IMR-90 (cell line): ENCODE measurements around the gene LBP. TPM values are rescaled to one million over a fixed set of nuclear protein-coding genes. Genes with fewer than 3 reads are reported as not detected.
"Not testable (repeated sequence)": the region's sequence is repeated elsewhere in the genome, so short reads cannot be mapped to it uniquely, and the experiment has no call there.

Source experiments
- ATAC-seq: fragments of 200-7000 bp; cut with Tn5 transposase; 2 replicates; pipeline ENCODE4 v1.9.1; 2020; ENCODE audit warnings: low read depth, mild to moderate bottlenecking, moderate library complexity
- BruUV-seq: library from RNA; stranded (reverse); fragments of 400-500 nt; replicated peaks from 2 replicates; lab custom pipeline; 2021; lab: Mats Ljungman, UMichigan
- CTCF ChIA-PET: fragments of 300-600 bp; formaldehyde crosslinking; extraction: SDS; loops from one replicate; lab custom pipeline; 2021; ENCODE audit warnings: antibody characterized with exemption; lab: Yijun Ruan, JAX
- POLR2A ChIA-PET: fragments of 300-600 bp; sonication (Branson Sonifier 250); formaldehyde crosslinking; loops from one replicate; lab custom pipeline; 2022; ENCODE audit warnings: antibody characterized with exemption; ENCODE audit not compliant: unreplicated experiment; lab: Charles Lee
- DNase-seq: peaks from one replicate; pipeline ENCODE4 v3.0.0; 2013
- H2AFZ ChIP-seq: replicated peaks from 2 replicates; pipeline ENCODE3; 2013; ENCODE audit warnings: low read length, mild to moderate bottlenecking; ENCODE audit not compliant: poor library complexity
- H2AK5ac ChIP-seq: 2 replicates; pipeline ENCODE4 v1.6.1; 2013; ENCODE audit warnings: low read depth, low read length, inconsistent platforms
- H2AK9ac ChIP-seq: replicated peaks from 2 replicates; pipeline ENCODE3; 2013; ENCODE audit warnings: mild to moderate bottlenecking, low read depth, low read length, moderate library complexity; ENCODE audit not compliant: poor library complexity
- H2BK120ac ChIP-seq: 2 replicates; pipeline ENCODE4 v1.6.1; 2013; ENCODE audit warnings: low read depth, low read length, inconsistent platforms
- H2BK15ac ChIP-seq: 3 replicates; pipeline ENCODE4 v1.6.1; 2013; ENCODE audit warnings: low read depth, low read length, inconsistent platforms
- H2BK20ac ChIP-seq: 2 replicates; pipeline ENCODE4 v1.6.1; 2013; ENCODE audit warnings: low read depth, mild to moderate bottlenecking, inconsistent platforms, low read length, moderate library complexity
- H2BK5ac ChIP-seq: 2 replicates; pipeline ENCODE4 v1.6.1; 2013; ENCODE audit warnings: mild to moderate bottlenecking, low read depth, low read length, inconsistent platforms; ENCODE audit not compliant: poor library complexity, severe bottlenecking
- H3K14ac ChIP-seq: replicated peaks from 2 replicates; pipeline ENCODE4 v1.6.1; 2013; ENCODE audit warnings: low read depth, low read length, inconsistent platforms
- H3K18ac ChIP-seq: 2 replicates; pipeline ENCODE4 v1.6.1; 2013; ENCODE audit warnings: low read depth, low read length, control low read depth
- H3K23ac ChIP-seq: 2 replicates; pipeline ENCODE4 v1.6.1; 2013; ENCODE audit warnings: low read depth, low read length, inconsistent platforms
- H3K27ac ChIP-seq: 2 replicates; pipeline ENCODE4 v1.5.1; 2013; ENCODE audit warnings: mild to moderate bottlenecking, control low read depth, low read length; ENCODE audit not compliant: insufficient read depth
- H3K27me3 ChIP-seq: 2 replicates; pipeline ENCODE4 v1.6.1; 2013; ENCODE audit warnings: low read length; ENCODE audit not compliant: control insufficient read depth, insufficient read depth
- H3K36me3 ChIP-seq: 2 replicates; pipeline ENCODE4 v1.6.1; 2013; ENCODE audit warnings: low read length, mixed read lengths; ENCODE audit not compliant: control insufficient read depth, insufficient read depth
- H3K4ac ChIP-seq: 2 replicates; pipeline ENCODE4 v1.6.1; 2013; ENCODE audit warnings: low read depth, low read length, inconsistent platforms
- H3K4me1 ChIP-seq: 2 replicates; pipeline ENCODE4 v1.6.1; 2013; ENCODE audit warnings: low read length, mixed read lengths; ENCODE audit not compliant: control insufficient read depth, insufficient read depth
- H3K4me2 ChIP-seq: 2 replicates; pipeline ENCODE4 v1.6.1; 2013; ENCODE audit warnings: low read depth, mild to moderate bottlenecking, control low read depth, low read length, moderate library complexity
- H3K4me3 ChIP-seq: 2 replicates; pipeline ENCODE4 v1.5.1; 2013; ENCODE audit warnings: low read depth, mild to moderate bottlenecking, control low read depth, low read length, moderate library complexity; ENCODE audit not compliant: insufficient read depth
- H3K56ac ChIP-seq: 2 replicates; pipeline ENCODE4 v1.6.1; 2013; ENCODE audit warnings: low read length, inconsistent platforms; ENCODE audit not compliant: insufficient read depth; ENCODE audit errors: extremely low read depth
- H3K79me1 ChIP-seq, 2 experiments: 2 replicates each; pipeline ENCODE4 v1.6.1; 2013; ENCODE audit warnings: low read length in 2 of 2, inconsistent platforms in 1 of 2, low read depth in 1 of 2
- H3K9ac ChIP-seq: 2 replicates; pipeline ENCODE4 v1.6.1; 2013; ENCODE audit warnings: low read depth, low read length, control low read depth
- H3K9me1 ChIP-seq: 2 replicates; pipeline ENCODE4 v1.6.1; 2013; ENCODE audit warnings: low read length, inconsistent platforms; ENCODE audit not compliant: insufficient read depth
- H3K9me3 ChIP-seq: 2 replicates; pipeline ENCODE4 v1.6.1; 2013; ENCODE audit warnings: low read length; ENCODE audit not compliant: control insufficient read depth, insufficient read depth
- H4K20me1 ChIP-seq: 2 replicates; pipeline ENCODE4 v1.6.1; 2013; ENCODE audit warnings: low read length, inconsistent platforms; ENCODE audit not compliant: insufficient read depth
- H4K5ac ChIP-seq: 2 replicates; pipeline ENCODE4 v1.6.1; 2013; ENCODE audit warnings: mild to moderate bottlenecking, low read depth, low read length, control low read depth
- H4K8ac ChIP-seq, 2 experiments: 2 replicates each; pipeline ENCODE4 v1.6.1; 2013; ENCODE audit warnings: low read depth in 2 of 2, low read length in 2 of 2, control low read depth in 1 of 2, inconsistent platforms in 1 of 2
- H4K91ac ChIP-seq: 2 replicates; pipeline ENCODE4 v1.6.1; 2013; ENCODE audit warnings: low read depth, low read length, inconsistent platforms; ENCODE audit not compliant: insufficient read depth
- WGBS, 2 experiments: methylation state at CpG; one replicate each; pipeline versions ENCODE4 v1.1.5 to v1.1.7; 2013; ENCODE audit warnings: missing lambda C conversion rate in 2 of 2; ENCODE audit not compliant: insufficient read length in 1 of 2; ENCODE audit errors: extremely low coverage in 2 of 2; 5-methylcytosine and 5-hydroxymethylcytosine counted together
- dilution Hi-C: fragments of 300-500 bp; cut with HindIII; formaldehyde crosslinking; loops from one replicate; pipeline ENCODE4 v1.14.3; 2018; ENCODE audit warnings: low sequenced_read_pairs; ENCODE audit not compliant: unreplicated experiment
- in situ Hi-C: fragments of 300-500 bp; cut with MboI; formaldehyde crosslinking; loops from 3 replicates; pipeline ENCODE4 v1.14.3; 2019; ENCODE audit warnings: low sequenced_read_pairs, inconsistent platforms, mixed read lengths
- intact Hi-C: fragments of 100-400 bp; cut with micrococcal nuclease; formaldehyde crosslinking; loops from 2 replicates; pipeline ENCODE4 v1.10.0; 2022
- polyA plus RNA-seq, 3 experiments: library from polyadenylated mRNA; depleted of rRNA; stranded (reverse); fragments of >200 nt; gene quantifications; 2 replicates each; pipeline ENCODE4 v1.2.3, GENCODE V29; 2012; ENCODE audit warnings: low replicate concordance in 1 of 3
- total RNA-seq: library from RNA; depleted of rRNA; stranded (reverse); fragments of >200 nt; gene quantifications from 2 replicates; pipeline ENCODE4 v1.2.3, GENCODE V29; 2012

The LBP gene
- total and polyA plus RNA-seq, 2 of the 4 experiments (the other 2 are of a cell fraction) = not detected

GRCh38 chr20:38314350-38314749 lies 31.9 kb upstream of the LBP start:
- H3K56ac ChIP-seq, H2AFZ ChIP-seq, H3K4me2 ChIP-seq, BruUV-seq, H3K23ac ChIP-seq, H2BK15ac ChIP-seq, H4K91ac ChIP-seq, POLR2A ChIA-PET, H2AK9ac ChIP-seq, dilution Hi-C loops, H3K36me3 ChIP-seq, H3K18ac ChIP-seq, H3K79me1 ChIP-seq, in situ Hi-C loops, H3K9me1 ChIP-seq, H2AK5ac ChIP-seq, H3K14ac ChIP-seq, ATAC-seq, H4K5ac ChIP-seq, DNase-seq, H3K9me3 ChIP-seq, H3K27ac ChIP-seq, H3K4ac ChIP-seq, H2BK5ac ChIP-seq, H4K20me1 ChIP-seq, H2BK20ac ChIP-seq, intact Hi-C loops, H3K4me3 ChIP-seq, H4K8ac ChIP-seq, H3K9ac ChIP-seq, H2BK120ac ChIP-seq, H3K4me1 ChIP-seq: not testable (repeated sequence)
- 92% methylated on average over 1 of the region's 1 CpG; no CpG with 5 or more reads in 1 of the 2 experiments for WGBS, 2 experiments
- CTCF ChIA-PET = interaction anchor here (1.5 kb wide), 1 partner anchor 83 kb away, joined by 3 read pairs; no protein-coding TSS in a partner anchor
- H3K27me3 ChIP-seq = peaks cover 41% of the 10 kb centered on the region
